Stomach (tissue), 4 donors: ENCODE data around the gene GCN1.

Source experiments
- CTCF ChIP-seq, 7 experiments: fragments of 450-650 bp in 4 of 7; fragments of 200-600 bp in 3 of 7; sonication (generic) in 3 of 7; IDR thresholded peaks; one replicate each; pipeline ENCODE4 v1.5.1; 2016 to 2019; ENCODE audit warnings: antibody characterized with exemption in 7 of 7, control low read depth in 2 of 7, mild to moderate bottlenecking in 1 of 7
- POLR2A ChIP-seq, 4 donors: fragments of 450-650 bp; IDR thresholded peaks; one replicate each; pipeline ENCODE4 v1.6.1; 2016; ENCODE audit warnings: antibody characterized with exemption in 4 of 4, control low read depth in 2 of 4, mild to moderate bottlenecking in 1 of 4, moderate library complexity in 1 of 4
- POLR2AphosphoS5 ChIP-seq, 3 donors: sonication (generic); formaldehyde crosslinking; IDR thresholded peaks; one replicate each; pipeline ENCODE4 v1.6.1; 2016; ENCODE audit warnings: antibody characterized with exemption in 3 of 3

GRCh38 chr12:120102189-120103043 lies 92.1 kb downstream of the GCN1 start:
- TF ChIP-seq CTCF (IDR thresholded peaks at IDR 0.05): no peak
- TF ChIP-seq POLR2A (IDR thresholded peaks at IDR 0.05): no peak
- TF ChIP-seq POLR2AphosphoS5 (IDR thresholded peaks at IDR 0.05): no peak
